ENCODE data around the gene MBLAC1. TPM values are rescaled to one million over a fixed set of nuclear protein-coding genes. Genes with fewer than 3 reads are reported as not detected.
A peak's percentile ranks its signal among the peaks of the same experiment; 100 is the strongest.

The MBLAC1 gene
- total RNA-seq, 2 experiments from 2014 or later, result 2.3 to 2.9 TPM

GRCh38 chr7:100099452-100099851 is 27.3 kb upstream of the MBLAC1 start:
- intact Hi-C loops (cut with micrococcal nuclease), result no loop called here
- CTCF ChIA-PET, result interaction anchor here (1.2 kb wide), 1 partner anchor 9 kb away, joined by 4 read pairs; no protein-coding TSS in a partner anchor
- Mint-ChIP-seq H3K27ac (peak overlapping the region; percentile 96), H3K4me3 (peak overlapping the region; percentile 91), H3K27me3 (ENCODE audit: low read depth) (no peaks in the 10 kb centered on the region), H3K4me1 (ENCODE audit: low read depth) (peaks cover 50% of the 10 kb centered on the region), H3K9me3 (no peaks in the 10 kb centered on the region), H3K36me3 (ENCODE audit: low read depth) (peaks cover 58% of the 10 kb centered on the region)
- DNase-seq, result no peak

- Mint-ChIP-seq H3K4me1 (ENCODE audit: low read depth) (peaks cover 45% of the 10 kb centered on the region), H3K4me3 (peak overlapping the region; percentile 91), H3K27ac (peak overlapping the region; percentile 96), H3K27me3 (ENCODE audit: low read depth) (no peaks in the 10 kb centered on the region), H3K9me3 (no peaks in the 10 kb centered on the region), H3K36me3 (ENCODE audit: low read depth) (peaks cover 48% of the 10 kb centered on the region)
- peak; percentile 88 for DNase-seq
- CTCF ChIA-PET, result interaction anchor here (0.9 to 1.1 kb wide), 3 partner anchors 18 to 106 kb away, joined by 3 to 6 read pairs (median 5); no protein-coding TSS in a partner anchor
- intact Hi-C loops (cut with micrococcal nuclease), result loop anchor here (1.0 to 2.0 kb wide), 8 partner anchors 11 to 329 kb away; partner anchors contain the start of genes CNPY4, GPC2, LAMTOR4 and MBLAC1
Observed at GRCh38 chr7:100100420-100101015, 26.2 kb upstream of the MBLAC1 start.

- intact Hi-C loops (cut with micrococcal nuclease), result loop anchor here (1.0 to 2.0 kb wide), 8 partner anchors 12 to 328 kb away; partner anchors contain the start of genes CNPY4, GPC2, LAMTOR4 and MBLAC1
- no peaks in the 10 kb centered on the region for H3K27me3 Mint-ChIP-seq (ENCODE audit: low read depth)
Observed at GRCh38 chr7:100101016-100101862, 25.5 kb upstream of the MBLAC1 start, which contains the start of the genes AP4M1 and MCM7. AP4M1 (plus strand) TSS chr7:100101643; CDS start chr7:100101715, 72 bp downstream. MCM7 (minus strand) TSS chr7:100101397; CDS start chr7:100101294, 103 bp downstream.

GRCh38 chr7:100102950-100103840 is 23.6 kb upstream of the MBLAC1 start:
- Mint-ChIP-seq H3K9me3 (no peaks in the 10 kb centered on the region), H3K4me3 (peak overlapping the region; percentile 91), H3K4me1 (ENCODE audit: low read depth) (peaks cover 29% of the 10 kb centered on the region), H3K27me3 (ENCODE audit: low read depth) (no peaks in the 10 kb centered on the region), H3K27ac (no peak overlapping the region), H3K36me3 (ENCODE audit: low read depth) (peaks cover 25% of the 10 kb centered on the region)
- intact Hi-C loops (cut with micrococcal nuclease), result no loop called here
- DNase-seq, result no peak
- CTCF ChIA-PET, result interaction anchor here (1.1 to 2.1 kb wide), 5 partner anchors 8 to 304 kb away, joined by 3 to 7 read pairs (median 4); no protein-coding TSS in a partner anchor

More at GRCh38 chr7:100101016-100101862, 25.5 kb upstream of the MBLAC1 start, which contains the start of the genes AP4M1 and MCM7:
- peaks cover 40% of the 10 kb centered on the region for H3K4me1 Mint-ChIP-seq (ENCODE audit: low read depth)
- no peaks in the 10 kb centered on the region for H3K9me3 Mint-ChIP-seq
- peak; percentile 98 for DNase-seq
- peak within 1 kb of the TSS; percentile 96 for H3K27ac Mint-ChIP-seq
- peak within 1 kb of the TSS; percentile 91 for H3K4me3 Mint-ChIP-seq
- CTCF ChIA-PET, result interaction anchor here (0.9 to 2.1 kb wide), 7 partner anchors 11 to 374 kb away, joined by 3 to 7 read pairs (median 4); no protein-coding TSS in a partner anchor
- H3K36me3 Mint-ChIP-seq (ENCODE audit: low read depth), result peaks cover 41% of the 10 kb centered on the region

- H3K9me3 Mint-ChIP-seq, result no peaks in the 10 kb centered on the region
- peaks cover 6% of the 10 kb centered on the region for H3K36me3 Mint-ChIP-seq (ENCODE audit: low read depth)
- no peak for DNase-seq
- H3K27ac Mint-ChIP-seq, result no peak overlapping the region
- no peak overlapping the region for H3K4me3 Mint-ChIP-seq
- CTCF ChIA-PET, result no interaction called here
- no peaks in the 10 kb centered on the region for H3K27me3 Mint-ChIP-seq (ENCODE audit: low read depth)
- H3K4me1 Mint-ChIP-seq (ENCODE audit: low read depth), result peaks cover 11% of the 10 kb centered on the region
- intact Hi-C loops (cut with micrococcal nuclease), result no loop called here
Observed at GRCh38 chr7:100105534-100105933, 21.2 kb upstream of the MBLAC1 start.

- Mint-ChIP-seq H3K36me3 (ENCODE audit: low read depth) (peaks cover 8% of the 10 kb centered on the region), H3K27me3 (ENCODE audit: low read depth) (no peaks in the 10 kb centered on the region), H3K9me3 (no peaks in the 10 kb centered on the region), H3K4me1 (ENCODE audit: low read depth) (peaks cover 10% of the 10 kb centered on the region), H3K4me3 (no peak overlapping the region), H3K27ac (no peak overlapping the region)
- CTCF ChIA-PET, result no interaction called here
- intact Hi-C loops (cut with micrococcal nuclease), result no loop called here
- no peak for DNase-seq
Observed at GRCh38 chr7:100106633-100107032, 20.1 kb upstream of the MBLAC1 start.

GRCh38 chr7:100107125-100107737 is 19.5 kb upstream of the MBLAC1 start:
- no peaks in the 10 kb centered on the region for H3K9me3 Mint-ChIP-seq
- DNase-seq, result no peak
- intact Hi-C loops (cut with micrococcal nuclease), result no loop called here
- H3K27ac Mint-ChIP-seq, result no peak overlapping the region
- no peaks in the 10 kb centered on the region for H3K27me3 Mint-ChIP-seq (ENCODE audit: low read depth)
- peaks cover 10% of the 10 kb centered on the region for H3K4me1 Mint-ChIP-seq (ENCODE audit: low read depth)
- H3K4me3 Mint-ChIP-seq, result no peak overlapping the region
- peaks cover 8% of the 10 kb centered on the region for H3K36me3 Mint-ChIP-seq (ENCODE audit: low read depth)
- CTCF ChIA-PET, result no interaction called here

GRCh38 chr7:100107890-100108289 is 18.9 kb upstream of the MBLAC1 start:
- H3K4me3 Mint-ChIP-seq, result no peak overlapping the region
- no peaks in the 10 kb centered on the region for H3K9me3 Mint-ChIP-seq
- no peaks in the 10 kb centered on the region for H3K27me3 Mint-ChIP-seq (ENCODE audit: low read depth)
- CTCF ChIA-PET, result no interaction called here
- H3K36me3 Mint-ChIP-seq (ENCODE audit: low read depth), result peaks cover 8% of the 10 kb centered on the region
- H3K27ac Mint-ChIP-seq, result no peak overlapping the region
- intact Hi-C loops (cut with micrococcal nuclease), result no loop called here
- peaks cover 4% of the 10 kb centered on the region for H3K4me1 Mint-ChIP-seq (ENCODE audit: low read depth)
- no peak for DNase-seq

- H3K27ac Mint-ChIP-seq, result no peak overlapping the region
- H3K36me3 Mint-ChIP-seq (ENCODE audit: low read depth), result peaks cover 10% of the 10 kb centered on the region
- H3K9me3 Mint-ChIP-seq, result no peaks in the 10 kb centered on the region
- intact Hi-C loops (cut with micrococcal nuclease), result no loop called here
- H3K4me3 Mint-ChIP-seq, result no peak overlapping the region
- CTCF ChIA-PET, result interaction anchor here (0.5 to 0.6 kb wide), 2 partner anchors 22 to 275 kb away, joined by 3 to 5 read pairs; no protein-coding TSS in a partner anchor
- H3K27me3 Mint-ChIP-seq (ENCODE audit: low read depth), result no peaks in the 10 kb centered on the region
- H3K4me1 Mint-ChIP-seq (ENCODE audit: low read depth), result no peaks in the 10 kb centered on the region
- no peak for DNase-seq
Observed at GRCh38 chr7:100109521-100110163, 17.1 kb upstream of the MBLAC1 start.

- Mint-ChIP-seq H3K27ac (no peak overlapping the region), H3K27me3 (ENCODE audit: low read depth) (no peaks in the 10 kb centered on the region), H3K9me3 (no peaks in the 10 kb centered on the region), H3K4me3 (no peak overlapping the region), H3K4me1 (ENCODE audit: low read depth) (no peaks in the 10 kb centered on the region), H3K36me3 (ENCODE audit: low read depth) (peaks cover 10% of the 10 kb centered on the region)
- DNase-seq, result no peak
- intact Hi-C loops (cut with micrococcal nuclease), result no loop called here
- CTCF ChIA-PET, result interaction anchor here (1.2 kb wide), 1 partner anchor 9 kb away, joined by 3 read pairs; no protein-coding TSS in a partner anchor
Observed at GRCh38 chr7:100111156-100111555, 15.6 kb upstream of the MBLAC1 start.

- DNase-seq, result no peak
- CTCF ChIA-PET, result interaction anchor here (1.2 kb wide), 1 partner anchor 9 kb away, joined by 3 read pairs; no protein-coding TSS in a partner anchor
- H3K4me1 Mint-ChIP-seq (ENCODE audit: low read depth), result no peaks in the 10 kb centered on the region
Observed at GRCh38 chr7:100111914-100112313, 14.9 kb upstream of the MBLAC1 start.

More at GRCh38 chr7:100111914-100112313, 14.9 kb upstream of the MBLAC1 start:
- Mint-ChIP-seq H3K27me3 (ENCODE audit: low read depth) (no peaks in the 10 kb centered on the region), H3K36me3 (ENCODE audit: low read depth) (peaks cover 12% of the 10 kb centered on the region), H3K9me3 (no peaks in the 10 kb centered on the region), H3K4me3 (no peak overlapping the region), H3K27ac (no peak overlapping the region)
- intact Hi-C loops (cut with micrococcal nuclease), result no loop called here

Data from activated naive CD4-positive, alpha-beta T cell treated with anti-CD3 and anti-CD28 coated beads for 36 hours (primary cell).